H1 (cell line): Measurements from ENCODE around the gene LRRC4C. TPM values are rescaled to one million over a fixed set of nuclear protein-coding genes. Genes with fewer than 3 reads are reported as not detected.

Experiments
- ATF2 ChIP-seq: IDR thresholded peaks from 2 replicates; pipeline ENCODE4 v1.6.1; 2012; ENCODE audit warnings: low read length, inconsistent platforms
- RFX5 ChIP-seq: IDR thresholded peaks from 2 replicates; pipeline ENCODE4 v1.6.1; 2011; ENCODE audit warnings: low read depth, low read length, improper control_type of control experiment, borderline replicate concordance
- TCF12 ChIP-seq: IDR thresholded peaks from 2 replicates; pipeline ENCODE4 v1.6.1; 2011; ENCODE audit warnings: low read depth, mild to moderate bottlenecking, low read length
- YY1 ChIP-seq: IDR thresholded peaks from 2 replicates; pipeline ENCODE4 v1.6.1; 2011; ENCODE audit warnings: low read depth, mild to moderate bottlenecking, low read length
- polyA plus RNA-seq, 7 experiments: library from polyadenylated mRNA; depleted of rRNA in 3 of 7; stranded (reverse) in 5 of 7; unstranded in 2 of 7; fragments of >200 nt in 5 of 7; fragments of 200-250 nt in 2 of 7; gene quantifications; 1 replicate in 5 of 7; 2 replicates in 1 of 7; 4 replicates in 1 of 7; pipeline versions ENCODE4 v1.2.1 to v1.2.3, GENCODE V29; 2011 to 2013; ENCODE audit warnings: missing spikeins in 2 of 7, mixed read lengths in 2 of 7
- total RNA-seq: library from RNA; stranded (reverse); fragmentation: NEBNext Ultra II Directional; extraction: Animal tissue kit (Norgen Biotek cat#: 25700); gene quantifications from 2 replicates; pipeline ENCODE4 v1.2.1, GENCODE V29; 2021

Gene LRRC4C
- total and polyA plus RNA-seq, 2 of the 8 experiments (the other 6 are each of a cell fraction or from before 2014, with no cell fraction given), result 0.23 to 2.2 TPM

- no peak for TF ChIP-seq YY1
- TF ChIP-seq TCF12, result no peak
- TF ChIP-seq RFX5, result no peak
- TF ChIP-seq ATF2, result no peak
These were observed 394.0 kb downstream of the LRRC4C start (continued) for GRCh38 chr11:41065432-41065831.
